RKO (cell line): ENCODE measurements around the gene CLCNKA.
A peak's percentile ranks its signal among the peaks of the same experiment; 100 is the strongest.
"Not testable (repeated sequence)": the region's sequence is repeated elsewhere in the genome, so short reads cannot be mapped to it uniquely, and the experiment has no call there.

Experiments used
- DNase-seq: peaks from one replicate; pipeline ENCODE4 v3.0.0-alpha.2; 2016; ENCODE audit warnings: low spot score

CLCNKA gene

DNA sequence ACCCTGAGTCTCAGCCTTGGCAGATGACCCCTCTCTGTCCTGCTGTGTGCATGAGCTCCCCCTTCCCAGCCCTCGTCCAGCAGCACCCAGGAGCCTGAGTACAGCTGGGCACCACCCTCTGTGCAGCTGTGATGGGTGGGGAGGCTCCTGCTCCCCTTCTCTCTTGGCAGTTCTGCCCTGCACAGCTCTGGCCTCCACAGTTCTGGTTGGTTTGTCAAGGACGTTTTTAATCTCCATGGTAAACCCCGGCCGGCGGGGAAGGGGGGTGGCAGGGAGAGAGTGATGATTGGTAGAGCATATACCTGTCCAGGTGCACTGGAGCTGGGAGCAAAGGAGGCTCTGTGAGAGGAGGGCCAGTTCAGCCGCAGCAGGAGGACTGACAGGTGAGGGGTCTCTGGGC, at the start of gene CLCNKA:
Gene CLCNKA (plus strand): TSS at position 356 of the 400 bp plus-strand sequence. CDS start 584 bp downstream, outside the sequence.
- no peak for DNase-seq

DNA sequence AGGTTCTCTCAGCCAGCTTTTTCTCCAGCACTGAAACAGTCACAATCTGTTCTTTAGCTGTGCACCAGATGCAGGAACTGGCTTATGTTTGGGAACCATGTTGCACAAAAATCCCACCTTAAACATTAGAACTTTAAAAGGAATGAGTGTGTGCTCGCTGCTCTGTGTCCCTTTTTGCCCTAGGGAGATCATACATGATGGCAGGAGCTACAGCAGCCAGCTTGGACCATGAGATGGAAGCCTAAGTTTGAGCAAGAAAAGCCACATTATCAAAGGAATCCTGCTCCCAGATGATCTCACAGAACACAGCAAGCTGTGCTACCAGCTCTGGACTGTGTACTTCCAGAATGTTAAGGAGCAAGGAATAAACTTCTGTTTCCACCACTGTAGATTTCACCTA, 49.4 kb upstream of the CLCNKA start:
- no peak for DNase-seq

DNA sequence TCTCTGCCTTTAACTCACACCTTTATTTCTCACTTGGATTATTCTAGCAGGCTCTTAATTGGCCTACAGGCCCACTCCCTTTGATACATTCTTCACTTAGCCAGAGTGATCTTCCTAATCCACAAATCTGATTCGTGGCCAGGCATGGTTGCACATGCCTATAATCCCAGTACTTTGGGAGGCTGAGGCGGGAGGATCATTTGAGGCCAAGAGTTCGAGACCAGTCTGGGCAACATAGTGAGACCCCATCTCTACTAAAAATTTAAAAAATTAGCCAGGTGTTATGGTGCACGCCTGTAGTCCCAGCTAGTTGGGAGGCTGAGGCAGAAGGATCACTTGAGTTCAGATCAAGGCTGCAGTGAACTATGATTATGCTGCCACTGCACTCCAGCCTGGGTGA, 48.1 kb upstream of the CLCNKA start:
- DNase-seq = no peak

DNA sequence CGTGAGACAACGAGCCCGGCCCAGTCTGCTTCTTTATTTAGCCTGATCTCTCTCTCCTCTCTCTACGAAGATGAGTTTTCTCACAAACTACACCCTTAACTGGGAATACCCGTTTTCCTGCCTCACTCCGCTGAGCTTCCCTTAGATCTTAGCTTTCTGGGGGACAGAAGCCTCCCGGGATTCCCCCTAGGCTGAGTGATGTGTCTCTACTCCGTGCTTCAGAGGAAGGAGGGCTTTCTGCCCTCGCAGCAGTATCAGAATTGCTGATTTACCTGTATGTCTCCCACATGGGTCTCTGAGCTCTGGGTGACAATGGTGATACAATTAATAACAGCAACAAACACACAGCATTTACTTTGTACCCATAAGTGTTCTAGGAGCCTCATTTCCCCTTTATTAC, 47.0 kb upstream of the CLCNKA start:
- peak; percentile 8 for DNase-seq

DNA sequence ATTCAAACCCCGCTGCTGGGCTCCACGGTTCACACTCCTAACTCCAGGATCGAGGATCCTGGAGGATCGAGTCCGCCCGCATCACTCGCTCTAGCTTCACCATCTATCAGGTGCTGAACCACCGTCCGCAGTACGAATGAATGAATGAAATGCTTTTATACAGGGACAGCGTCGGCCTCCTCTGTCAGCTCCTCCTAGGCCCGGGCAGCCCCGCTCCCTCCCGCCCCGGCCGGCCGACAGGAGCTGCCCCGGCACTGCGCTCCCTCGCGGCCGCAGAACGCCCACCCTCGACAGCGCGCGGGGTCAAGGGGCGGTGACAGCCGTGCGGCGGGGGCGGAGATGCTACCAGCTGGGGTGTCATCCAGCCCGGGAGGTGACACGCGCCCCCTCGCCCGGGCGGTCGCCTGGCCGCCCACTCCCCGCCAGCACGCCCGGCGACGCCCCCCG, 46.5 kb upstream of the CLCNKA start:
- peak; percentile 77 for DNase-seq

DNA sequence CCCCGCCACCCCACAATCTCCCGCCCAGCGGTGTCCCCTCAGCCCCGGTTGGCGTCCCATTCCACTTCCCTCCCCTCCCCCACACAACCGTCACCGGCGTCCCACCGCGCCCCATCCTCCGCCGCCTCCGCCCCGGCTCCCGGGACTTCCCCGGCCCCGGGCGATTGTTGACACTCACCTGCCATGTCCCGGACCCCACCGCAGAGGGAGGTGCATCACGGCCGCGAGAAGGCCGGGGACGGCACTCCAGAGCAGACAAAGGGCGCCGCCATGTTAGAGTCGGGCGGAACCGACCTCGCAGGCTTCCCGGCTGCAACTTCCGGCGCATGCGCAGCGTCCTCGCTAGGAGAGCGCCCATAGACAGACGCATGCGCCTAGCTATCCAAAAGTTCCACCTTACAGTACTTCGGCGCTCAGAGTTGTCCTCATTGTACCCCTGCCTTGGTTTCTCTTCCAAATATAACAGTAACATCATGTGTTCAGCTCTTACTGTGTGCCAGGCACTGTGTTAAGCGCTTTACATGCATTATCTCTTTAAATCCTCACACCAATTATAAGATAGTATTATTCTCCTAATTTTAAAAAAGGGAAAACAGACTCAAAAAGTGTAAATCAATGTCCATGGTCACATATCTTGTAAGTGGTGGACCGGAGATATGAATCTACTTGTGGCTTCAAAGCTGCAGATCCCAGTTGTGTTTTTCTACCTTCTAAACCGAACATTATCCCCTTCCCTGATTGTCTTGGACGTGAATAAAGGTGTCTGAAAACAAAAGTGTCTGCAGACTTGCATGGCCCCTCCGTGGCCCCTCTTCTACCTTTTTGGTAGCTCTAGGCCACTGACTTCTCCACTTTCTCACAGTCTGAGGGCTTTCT, 45.8 kb upstream of the CLCNKA start, which contains the start of gene ZBTB17:
Gene ZBTB17 (minus strand): TSS at position 297 of the 876 bp plus-strand sequence. CDS start 27,606 bp downstream, outside the sequence.
- DNase-seq = peak; percentile 95

DNA sequence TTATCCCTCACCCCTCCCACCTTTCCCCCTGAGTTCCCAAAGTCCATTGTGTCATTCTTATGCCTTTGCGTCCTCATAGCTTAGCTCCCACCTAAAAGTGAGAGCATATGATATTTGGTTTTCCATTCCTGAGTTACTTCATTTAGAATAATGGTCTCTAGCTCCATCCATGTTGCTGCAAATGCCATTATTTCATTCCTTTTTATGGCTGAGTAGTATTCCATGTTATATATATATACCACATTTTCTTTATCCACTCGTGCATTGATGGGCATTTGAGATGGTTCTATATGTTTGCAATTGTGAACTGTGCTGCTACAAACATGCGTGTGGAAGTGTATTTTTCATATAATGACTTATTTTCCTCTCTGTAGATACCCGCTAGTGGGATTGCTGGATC, 43.9 kb upstream of the CLCNKA start:
- not testable (repeated sequence) for DNase-seq

DNA sequence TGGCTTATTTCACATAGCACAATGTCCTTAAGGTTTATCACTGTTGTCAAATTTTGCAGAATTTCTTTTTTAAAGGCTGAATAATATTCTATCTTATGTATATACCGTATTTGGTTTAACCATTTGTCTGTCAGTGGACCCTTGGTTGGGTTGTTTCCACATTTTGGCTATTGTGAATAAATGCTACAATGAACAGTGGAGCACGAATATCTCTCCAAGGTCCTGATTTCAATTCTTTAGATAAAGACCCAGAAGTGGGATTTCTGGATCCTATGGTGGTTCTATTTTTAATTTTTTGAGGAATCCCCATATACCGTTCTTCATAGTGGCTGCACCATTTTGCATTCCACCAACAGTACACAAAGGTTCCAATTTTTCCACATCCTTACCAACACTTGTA, 40.2 kb upstream of the CLCNKA start:
- no peak for DNase-seq

DNA sequence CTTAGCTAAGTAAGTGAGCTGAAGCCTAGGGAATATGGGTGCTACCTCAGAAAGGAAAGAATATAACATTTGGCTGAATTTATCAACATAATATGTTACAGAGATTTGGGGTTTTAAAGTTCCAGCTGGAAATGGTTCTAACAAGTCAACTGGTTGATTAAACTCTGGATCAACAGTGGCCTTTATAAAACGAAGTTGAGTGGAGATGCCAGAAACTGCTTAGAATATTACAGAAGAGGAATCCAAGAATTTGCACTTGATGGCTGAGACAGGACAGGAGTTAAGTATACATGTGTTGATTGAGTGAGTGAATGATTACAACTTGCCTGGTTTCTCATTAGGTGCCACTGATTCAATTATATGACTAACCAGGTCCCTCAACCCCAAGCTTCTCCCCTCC, 38.6 kb upstream of the CLCNKA start:
- DNase-seq = no peak

DNA sequence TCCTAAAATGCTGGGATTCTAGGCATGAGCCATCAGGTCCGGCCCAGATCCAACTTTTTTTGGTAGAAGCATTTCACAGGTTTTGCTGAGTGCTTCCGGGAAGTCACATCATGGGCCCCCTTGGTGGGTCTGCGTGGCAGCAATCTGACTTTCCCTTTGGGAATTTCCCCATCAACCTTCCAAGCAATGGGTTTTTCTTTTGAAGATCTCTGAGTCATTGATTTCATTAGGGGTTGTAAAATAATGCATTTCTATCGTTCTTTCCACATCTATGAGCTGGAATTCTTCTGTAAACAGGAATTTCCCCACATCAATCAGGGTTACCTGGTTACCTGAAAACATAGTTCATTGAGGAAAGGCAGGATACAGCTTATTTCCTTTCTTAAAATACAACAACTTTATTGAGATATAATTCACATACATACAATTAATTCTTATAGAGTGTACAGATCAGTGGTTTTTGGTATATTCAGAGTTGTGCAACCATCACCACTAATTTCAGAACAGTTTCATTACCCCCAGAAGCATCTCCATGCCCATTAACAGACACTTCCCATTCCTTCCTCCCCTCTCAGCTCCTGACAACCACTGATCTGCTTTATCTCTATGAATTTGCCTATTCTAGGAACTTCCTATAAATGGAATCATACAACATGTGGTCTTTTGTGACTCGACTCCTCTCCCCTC, 36.1 kb upstream of the CLCNKA start:
- DNase-seq = no peak

DNA sequence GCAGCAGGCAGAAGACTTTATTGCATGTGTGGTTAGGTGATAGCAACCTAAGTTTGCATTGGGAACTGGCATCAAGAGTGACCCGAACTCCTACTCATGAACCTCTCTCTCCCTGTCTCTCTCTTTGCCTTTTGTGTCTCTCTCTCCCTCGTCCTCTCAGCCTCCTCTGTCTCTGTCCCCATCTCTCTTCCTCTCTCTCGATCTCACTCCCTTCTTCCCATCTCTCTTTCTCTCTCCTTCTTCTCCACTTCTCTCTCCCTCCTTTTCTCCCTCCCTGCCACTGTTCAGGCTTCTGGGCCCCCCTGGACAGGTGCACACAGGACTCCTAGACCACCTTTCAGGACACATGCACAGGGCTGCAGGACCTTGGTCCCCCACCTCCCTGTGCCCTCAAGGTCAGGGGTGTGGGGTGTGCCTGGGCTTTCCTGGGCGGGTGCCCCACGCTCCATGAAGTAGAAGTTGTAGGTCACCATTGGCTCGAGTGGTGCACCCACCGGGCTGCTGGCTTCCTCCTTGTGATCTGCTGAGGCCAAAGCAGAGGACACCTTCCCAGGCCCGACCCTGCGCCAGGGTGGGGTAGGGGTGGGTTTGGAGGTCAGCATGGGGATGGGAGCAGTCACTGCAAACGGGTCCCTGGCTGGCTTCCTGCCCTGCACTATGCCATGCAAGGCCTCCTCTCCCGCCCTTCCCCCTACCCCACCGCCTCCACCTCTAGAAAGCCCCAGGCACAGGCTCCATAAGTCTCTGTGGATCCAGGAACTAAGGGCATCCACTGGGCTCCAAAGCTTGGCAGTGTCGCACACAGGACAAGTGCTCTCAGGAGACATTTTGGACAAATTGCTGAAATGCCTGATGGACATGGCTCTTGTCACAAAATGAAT, 32.7 kb upstream of the CLCNKA start:
- DNase-seq = no peak

DNA sequence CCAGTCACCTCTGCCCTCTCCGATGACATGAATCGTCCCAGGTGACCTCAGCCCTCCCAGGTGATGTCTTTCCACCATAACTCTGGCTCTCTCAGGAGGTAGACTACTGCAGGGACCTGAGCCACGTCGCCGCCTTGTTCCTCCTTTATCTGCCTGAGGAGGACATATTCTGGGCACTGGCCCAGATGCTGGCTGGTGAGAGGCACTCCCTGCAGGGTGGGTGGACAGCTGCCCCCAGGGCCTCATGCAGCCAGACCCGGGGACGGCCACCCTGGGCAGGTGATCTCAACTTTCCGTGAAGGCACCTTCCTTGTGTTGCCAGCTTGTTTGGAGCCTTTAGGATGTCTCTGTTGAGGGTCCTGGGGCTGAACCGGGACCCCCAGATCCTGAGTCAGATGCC, 32.1 kb upstream of the CLCNKA start:
- DNase-seq = no peak

DNA sequence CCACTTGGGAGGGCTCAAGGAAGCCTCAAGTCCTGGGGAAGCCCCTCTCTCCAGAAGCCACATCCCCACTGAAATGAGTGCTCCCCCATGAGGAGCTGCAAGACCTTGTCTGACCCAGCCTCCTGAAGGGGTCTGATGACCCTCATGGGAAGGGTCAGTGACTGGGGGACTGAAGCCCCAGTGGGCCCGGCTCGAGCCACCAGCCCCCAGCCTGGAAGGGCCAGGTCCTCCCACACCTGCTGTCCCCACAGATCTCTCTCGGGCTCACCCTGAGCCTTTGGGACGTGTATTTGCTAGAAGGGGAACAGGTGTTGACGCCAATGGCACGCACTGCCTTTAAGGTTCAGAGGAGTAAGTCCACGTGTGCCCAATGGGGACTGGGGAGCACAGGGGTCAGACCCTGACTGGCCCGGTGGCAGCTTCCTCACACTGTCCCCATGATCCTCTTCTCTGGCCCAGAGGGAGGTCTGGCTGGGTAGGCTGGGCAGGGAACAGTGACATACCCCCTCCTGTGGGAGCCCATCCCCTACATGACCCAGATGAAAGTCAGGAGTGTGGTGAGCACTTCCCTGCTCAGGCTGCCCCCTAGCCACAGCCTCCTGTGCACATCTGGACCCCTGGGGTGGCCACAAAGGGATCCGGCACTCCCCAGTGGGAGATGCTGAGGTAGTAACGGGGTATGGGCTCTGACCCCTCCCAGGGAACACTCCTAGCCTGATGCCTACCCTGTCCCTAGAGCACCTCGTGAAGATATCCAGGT, 30.2 kb upstream of the CLCNKA start:
- no peak for DNase-seq

DNA sequence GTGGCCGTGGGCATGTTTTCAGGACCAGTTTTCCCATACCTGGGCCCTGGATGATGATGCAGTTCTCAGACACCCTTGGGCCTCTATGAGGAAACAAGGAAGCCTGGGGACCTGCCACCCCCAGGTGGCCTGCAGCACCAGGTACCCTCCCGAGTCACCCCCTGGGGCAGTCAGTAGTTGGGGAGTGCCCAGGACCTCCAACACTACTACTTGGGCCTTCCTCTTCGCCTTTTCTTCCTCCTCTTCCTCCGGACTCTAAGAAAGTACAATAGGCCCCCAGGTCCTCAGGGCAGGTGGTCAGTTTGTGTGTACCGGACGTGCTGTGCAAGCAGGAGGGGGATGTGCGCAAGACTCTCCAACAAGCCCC, 29.7 kb upstream of the CLCNKA start:
- DNase-seq = no peak

DNA sequence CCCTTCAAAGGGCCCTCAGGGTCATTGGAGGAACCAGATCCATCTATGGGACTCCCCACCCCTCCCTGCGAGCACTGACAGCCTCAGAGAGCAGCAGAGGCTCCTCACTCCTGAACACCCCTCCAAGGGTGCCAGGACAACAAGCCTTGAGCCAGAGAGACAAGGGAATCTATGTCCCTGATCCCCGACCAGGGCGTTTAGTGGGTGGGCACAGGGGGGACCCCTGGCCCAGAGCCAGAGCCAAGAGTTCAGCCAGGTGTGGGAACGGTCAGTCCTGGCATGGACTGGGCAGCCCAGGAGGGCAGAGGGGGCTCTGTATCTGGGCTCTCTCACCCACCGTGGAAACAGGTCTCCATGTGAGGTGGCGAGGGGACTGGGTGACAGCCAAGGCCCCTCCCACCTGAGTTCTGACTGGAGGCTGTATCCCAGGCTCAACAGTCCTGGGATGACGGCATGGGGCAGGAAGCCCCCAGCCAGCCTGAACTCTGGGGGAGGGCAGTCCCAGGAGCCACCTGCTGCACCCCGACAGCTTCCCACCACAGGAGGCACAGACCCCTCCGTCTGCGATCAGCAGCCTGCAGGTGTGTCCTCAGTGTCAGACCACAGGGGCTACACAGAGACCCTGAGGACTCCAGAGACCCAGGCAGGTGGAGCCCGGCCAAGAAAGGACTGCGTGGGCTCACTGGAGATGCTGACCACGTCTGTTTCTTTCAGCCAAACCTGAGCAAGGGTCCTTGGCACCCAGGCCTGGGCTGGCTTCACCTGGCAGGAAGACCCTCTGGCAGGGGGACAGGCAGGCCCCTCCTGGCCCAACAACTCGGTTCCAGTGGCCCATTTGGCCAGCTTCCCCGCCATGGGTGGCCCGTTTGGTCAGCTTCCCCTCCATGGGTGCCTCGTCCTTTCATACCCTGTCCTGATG, 29.0 kb upstream of the CLCNKA start:
- no peak for DNase-seq

DNA sequence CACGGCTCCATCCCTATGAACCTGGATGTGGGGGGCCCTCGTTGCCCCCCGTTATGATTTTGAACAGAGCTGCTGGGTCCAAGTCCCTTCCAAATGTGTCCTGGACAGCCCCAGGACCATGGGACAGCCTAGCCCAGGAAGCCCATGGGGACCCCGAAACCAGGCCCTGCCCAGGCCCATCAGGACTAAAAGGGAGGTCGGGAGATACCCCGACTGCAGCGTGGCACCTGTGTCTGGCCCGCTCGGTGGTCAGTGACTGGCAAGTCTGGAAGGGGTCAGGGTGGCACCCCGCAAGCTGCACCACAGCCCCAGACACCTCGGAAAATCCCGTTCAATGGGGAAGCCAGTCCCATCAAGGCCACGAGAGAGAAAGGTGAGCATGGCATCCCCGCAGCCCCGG, 28.2 kb upstream of the CLCNKA start:
- no peak for DNase-seq

DNA sequence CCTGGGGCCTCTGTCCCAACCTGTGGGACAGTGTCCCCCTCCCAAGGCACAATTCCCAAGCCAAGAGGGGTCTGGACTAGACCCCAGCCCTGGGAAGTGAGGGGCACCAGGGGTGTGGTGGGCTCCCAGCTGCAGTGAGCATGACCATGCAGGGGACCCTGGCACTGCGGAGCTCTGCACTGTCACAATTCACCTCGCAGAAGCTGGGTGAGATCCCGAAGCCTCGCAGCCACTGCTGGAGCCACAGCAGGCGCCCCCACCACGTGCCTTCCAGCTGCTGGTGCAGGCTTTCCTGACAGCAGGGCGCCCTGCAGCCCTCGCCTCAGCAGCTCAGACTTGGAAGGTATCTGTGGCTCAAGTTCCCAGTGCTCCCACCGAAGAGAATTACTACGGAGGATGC, 27.8 kb upstream of the CLCNKA start:
- DNase-seq = no peak

DNA sequence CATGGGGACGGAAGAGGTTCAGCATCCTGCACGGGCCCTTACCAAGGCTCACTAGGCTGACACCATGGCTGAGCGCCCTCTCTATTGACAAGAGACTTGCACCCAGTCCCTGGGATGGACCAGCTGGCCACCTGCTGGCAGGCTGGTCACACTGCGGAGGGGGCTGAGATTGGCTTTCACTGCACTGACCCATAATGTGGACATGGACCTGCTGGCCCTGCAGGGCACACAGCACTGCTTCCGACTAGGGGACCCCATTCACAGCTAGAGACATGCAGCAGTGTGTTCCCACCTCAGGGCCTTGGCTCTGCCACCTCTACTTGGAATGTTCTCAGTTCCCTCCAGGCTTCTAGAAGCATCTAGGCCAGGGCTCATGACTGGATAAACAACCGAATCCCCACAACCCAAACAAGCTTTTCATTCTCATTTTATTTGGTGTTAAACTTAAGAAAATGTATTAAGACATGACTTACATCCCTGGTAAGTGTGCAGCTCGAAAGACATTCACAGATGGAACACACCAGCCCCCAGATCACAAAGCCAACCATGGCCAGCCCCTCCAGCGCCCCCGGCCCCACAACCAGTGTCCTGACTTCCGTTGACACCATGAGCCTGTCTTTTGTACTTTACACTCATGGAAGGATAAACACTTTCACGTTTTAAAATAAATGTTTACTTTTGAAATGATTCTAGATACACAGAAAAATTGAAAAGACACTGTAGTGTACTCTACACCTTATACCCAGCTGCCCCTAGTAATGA, 27.1 kb upstream of the CLCNKA start:
- DNase-seq = peak; percentile 61

DNA sequence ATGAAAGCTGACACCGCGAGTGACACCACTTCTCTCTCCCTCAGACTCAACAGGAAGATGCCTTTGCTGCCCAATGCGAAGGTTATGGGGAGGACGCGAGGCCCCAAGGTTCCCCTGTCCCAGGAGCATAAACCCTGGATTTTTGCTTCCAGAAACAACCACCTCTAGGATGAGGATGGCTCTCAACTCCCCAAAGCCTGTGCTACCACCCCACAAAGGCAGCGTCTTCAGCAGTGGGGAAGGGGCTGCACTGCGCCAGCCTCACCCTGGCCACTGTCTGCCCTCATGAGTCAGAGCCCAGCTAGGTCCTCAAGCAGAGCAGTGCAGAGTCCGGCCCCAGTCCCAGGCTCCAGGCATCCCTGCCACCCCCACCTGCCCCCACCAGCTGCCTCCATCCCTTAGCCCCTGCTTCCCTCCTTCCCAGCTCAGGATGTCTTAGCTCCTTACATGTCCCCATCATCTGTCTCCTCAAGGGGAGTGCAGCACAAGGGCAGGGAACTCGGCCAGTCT, 24.7 kb upstream of the CLCNKA start:
- DNase-seq = no peak
